ENCODE measurements around the gene CREB3.

Gene CREB3

DNA sequence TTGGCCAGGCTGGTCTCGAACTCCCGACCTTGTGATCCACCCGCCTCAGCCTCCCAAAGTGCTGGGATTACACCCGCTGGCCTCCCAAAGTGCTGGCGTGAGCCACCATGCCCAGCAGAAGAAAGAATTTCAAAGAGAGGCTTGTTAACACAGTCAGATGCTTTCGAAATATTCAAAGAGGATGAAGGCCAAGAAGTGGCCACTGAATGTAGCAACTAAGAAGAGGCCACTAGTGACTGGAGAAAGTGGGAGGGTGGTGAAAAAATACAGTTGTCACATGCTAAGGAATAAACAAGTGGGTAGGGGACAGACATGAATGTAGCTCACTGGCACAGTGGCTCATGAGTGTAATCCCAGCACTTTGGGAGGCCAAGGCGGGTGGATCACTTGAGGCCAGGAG is 29.8 kb upstream of the CREB3 start:
- DNase-seq (ENCODE audit: low spot score), result no peak

DNA sequence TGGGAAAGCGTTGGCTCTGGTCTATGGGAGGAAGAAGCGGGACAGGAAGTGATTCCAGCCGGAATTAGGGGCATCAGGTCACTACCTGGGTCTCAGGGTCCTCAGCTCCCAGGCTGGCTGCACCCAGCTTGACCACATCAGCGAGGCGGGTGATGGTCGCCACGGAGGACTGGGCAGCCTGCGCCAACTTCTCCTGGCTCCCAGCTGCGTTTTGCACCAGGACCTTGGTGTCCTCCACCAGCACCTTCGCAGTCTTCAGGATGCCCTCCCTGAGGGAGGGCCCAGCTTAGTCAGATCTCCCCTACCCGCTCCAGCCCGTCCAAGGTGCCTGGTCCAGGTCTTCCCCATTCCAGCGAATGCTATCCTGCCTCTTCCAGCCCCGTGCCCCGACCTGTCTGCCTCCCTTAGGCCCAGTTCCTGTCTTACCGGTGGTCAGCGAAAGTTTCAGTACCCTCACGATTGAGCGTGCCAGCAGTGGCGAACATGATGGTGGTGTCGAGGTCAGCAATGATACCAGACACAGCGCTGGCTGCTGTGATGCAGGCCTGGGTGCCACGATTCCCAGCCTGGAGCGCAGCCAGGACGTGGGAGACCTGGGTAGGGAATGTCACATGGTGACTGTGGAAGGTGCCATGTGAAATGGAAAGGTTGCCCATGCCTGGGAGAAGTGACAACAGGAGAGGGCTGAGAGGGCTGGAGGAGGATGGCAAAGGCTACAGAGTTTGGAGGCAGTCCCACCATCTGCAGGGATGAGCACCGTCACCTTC is 28.4 kb upstream of the CREB3 start:
- no peak for DNase-seq (ENCODE audit: low spot score)

DNA sequence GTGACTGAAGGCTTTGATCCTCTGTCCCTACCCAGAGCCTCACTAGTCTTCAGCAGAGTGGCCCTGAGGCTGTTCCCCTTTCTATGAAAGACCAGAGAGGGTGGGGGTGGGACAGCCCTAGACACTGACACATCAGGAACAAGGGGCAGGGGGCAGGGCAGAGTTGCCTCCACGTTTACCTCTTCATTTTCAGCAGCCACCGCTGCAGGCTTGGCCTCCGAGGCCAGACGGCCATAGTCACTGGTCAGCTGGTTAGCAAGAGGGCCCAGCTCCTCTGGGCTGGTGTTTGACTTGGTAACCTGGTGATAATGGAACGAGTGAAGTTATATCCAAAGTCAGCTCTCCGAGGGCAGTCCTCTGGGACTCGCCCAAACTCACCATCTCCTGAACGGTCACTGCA is 27.1 kb upstream of the CREB3 start:
- no peak for DNase-seq (ENCODE audit: low spot score)

DNA sequence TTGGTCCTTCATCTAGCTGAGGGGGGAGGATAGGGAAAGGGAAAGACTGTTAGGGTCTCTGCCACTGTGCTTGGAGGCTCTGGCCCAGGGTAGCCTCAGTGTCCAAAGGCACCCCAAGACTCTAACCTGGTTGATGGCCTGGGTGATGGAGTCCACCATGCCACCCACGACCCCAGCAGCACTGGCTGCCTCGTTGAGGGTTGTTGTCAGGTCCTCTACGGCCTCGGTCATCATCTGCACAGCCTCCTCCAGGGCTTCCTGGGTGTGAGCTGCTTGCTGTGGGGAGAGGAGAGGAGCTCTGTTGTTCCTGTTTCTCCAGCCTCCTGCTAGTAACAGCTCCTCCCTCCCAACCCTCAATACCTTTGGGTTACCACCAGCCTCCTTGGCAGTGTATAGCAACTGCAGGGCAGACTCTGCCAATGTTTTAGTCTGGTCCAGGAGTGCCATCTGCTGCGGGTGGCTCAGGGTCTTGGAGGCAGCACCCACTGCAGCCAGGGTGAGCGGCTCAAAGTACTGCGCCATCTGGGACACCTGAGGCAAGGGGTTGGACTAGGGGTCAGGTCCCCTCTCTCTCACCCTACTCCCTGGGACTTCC is 26.5 kb upstream of the CREB3 start:
- DNase-seq (ENCODE audit: low spot score), result no peak

DNA sequence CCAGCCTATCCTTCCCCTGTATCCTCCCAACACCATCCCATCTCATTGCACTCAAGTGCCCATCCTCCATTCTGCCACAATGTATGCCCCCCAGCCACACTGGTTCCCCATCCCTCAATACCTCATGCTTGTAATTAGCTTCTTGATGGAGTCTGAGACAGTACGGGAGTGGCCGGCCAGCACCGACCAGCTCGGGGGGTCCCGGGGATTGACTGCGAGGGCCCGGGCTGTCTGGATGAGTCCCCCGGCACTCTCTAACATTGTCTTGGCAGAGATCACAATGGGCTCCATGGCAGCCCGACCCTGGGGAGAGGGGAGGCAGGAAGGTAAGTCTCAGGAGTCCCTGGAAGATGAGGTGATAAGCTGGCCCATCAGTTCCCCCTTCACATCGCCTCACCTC is 25.5 kb upstream of the CREB3 start:
- no peak for DNase-seq (ENCODE audit: low spot score)

DNA sequence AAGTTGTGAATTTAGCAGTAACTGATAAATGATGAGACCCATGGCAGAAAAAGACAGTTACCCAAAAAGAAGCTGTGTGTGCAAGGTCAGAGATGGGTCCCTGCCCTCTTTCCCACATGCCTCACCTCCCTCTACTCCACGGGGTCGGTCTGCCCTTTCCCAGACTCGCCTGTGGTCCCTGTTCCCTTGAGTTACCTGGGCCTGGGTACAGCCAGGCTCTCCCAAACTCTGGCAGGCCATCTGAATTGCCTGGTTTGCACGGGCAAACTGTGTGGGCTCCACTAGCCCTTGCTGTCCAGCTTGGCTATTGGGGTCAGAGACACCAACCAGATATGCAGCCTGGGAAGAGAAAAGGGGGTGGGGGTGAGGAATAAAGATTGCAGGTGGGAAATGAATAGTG is 24.3 kb upstream of the CREB3 start:
- no peak for DNase-seq (ENCODE audit: low spot score)

DNA sequence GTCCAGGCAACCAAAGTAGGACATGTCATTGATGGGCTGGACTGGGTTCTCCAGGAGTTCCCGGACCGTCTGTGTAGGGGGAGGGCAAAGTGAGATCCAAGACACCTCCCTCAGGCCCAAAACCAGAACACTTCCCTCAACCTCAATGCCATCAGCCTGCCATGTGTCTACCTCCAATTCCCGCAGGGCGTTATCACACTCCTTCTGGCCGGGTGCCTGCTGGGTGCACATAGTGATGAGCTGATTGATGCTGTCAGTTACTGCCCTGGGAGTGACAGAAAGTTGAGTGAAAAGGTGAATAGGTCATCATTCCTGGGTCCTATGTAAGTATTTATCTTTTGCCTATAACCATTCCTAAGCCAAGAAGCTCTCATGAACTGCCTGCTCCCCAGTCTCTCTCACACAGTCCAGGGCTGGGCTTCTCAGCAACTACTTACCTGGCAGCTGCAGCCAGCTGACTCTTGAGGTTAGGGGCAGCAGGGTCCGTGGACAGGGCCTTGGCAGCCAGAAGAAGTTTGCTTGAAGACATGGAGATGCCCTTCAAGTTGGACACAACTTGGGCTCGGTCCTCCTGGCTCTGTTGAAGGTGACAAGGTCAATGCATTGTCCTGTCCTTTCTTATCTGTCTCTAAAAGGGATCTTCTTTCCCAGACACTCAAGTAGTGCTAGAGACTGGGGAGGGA is 21.5 kb upstream of the CREB3 start:
- DNase-seq (ENCODE audit: low spot score), result no peak

DNA sequence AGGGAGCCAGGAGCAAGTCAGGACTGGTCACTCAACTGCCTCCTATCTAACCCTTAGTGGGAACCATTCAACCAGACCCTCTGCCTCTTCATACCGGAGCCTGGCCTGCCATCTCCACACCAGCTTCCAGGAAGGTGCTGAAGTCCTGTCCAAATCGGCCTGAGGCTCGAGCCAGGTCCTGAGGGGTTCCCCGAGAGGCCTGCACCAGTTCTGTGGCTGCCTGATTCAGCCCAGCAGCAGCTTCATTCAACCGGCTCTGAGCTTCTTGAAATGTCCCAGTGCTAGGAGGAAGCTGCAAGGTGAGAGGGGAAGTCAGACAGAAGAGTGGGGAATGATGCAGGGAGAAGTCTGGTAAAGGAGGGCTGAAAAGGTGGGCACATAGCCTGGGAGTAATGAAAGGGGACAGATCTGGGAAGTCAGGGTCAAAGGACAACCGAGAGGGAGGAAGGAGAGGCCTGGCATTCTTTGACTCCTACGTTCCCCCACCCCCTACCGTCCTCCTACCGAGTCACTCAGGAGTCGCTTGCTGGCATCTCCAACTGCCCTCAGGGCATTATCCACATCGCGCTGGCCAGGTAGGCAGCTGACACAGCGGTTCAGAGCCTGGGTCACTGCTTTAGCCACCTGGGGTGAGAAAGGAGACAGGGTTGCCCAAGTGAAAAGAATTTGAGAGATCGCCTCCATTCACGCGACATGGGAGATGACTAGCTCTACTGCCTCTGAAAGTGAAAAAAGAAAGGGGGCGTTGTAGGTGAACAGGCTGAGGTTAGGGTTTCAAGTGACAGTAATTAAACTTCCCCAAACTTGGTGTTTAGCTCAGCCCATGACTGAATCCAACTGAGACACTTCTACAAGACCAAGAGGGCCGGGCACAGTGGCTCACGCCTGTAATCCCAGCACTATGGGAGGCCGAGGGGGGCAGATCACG is 20.7 kb upstream of the CREB3 start:
- no peak for DNase-seq (ENCODE audit: low spot score)

DNA sequence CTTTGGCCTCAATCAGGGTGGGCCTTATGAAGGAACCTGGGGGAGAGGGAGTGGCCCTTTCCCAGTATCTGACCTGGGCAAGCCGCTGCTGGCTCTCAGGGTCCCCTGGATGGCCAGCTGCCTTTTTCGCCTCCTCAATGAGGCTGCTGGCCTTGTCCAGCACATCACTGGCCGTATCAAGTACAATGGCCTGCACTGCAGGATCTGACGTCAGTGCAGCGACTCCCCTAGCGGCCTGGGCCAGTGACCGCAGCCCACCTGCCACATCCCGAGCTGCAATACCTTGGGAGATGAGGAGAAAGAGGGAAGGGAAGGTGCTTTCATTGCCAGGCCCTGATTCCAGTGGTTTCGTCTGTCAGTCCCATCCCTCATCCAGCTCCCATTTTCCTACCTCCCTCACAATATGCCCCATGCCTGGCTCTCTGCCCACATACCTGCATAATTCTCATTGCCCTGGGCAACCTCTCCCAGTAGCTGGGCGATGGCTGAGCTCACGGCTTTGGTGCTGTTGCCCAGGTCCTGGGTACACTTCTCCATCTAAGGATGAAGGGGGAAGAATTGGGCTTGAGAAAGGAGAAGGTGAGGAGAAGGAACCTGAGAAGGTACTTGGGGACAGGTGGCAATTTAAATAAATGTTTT is 19.6 kb upstream of the CREB3 start:
- DNase-seq (ENCODE audit: low spot score), result no peak

DNA sequence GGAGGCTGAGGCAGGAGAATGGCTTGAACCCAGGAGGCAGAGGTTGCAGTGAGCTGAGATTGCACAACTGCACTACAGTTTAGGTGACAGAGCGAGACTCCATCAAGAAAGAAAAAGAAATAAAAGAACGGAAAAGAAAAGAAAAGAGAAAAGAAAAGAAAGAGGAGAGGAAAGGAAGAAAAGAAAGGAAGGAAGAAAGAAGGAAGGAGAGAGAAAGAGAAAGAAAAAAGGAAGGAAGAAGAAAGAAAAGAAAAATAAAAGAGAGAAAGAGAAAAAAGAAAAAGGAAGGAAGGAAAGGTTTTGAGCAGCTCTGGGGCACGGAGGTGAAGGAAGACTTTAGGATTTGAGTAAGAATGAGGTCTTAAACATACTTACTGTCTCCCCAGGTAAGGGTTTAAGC is 18.9 kb upstream of the CREB3 start:
- no peak for DNase-seq (ENCODE audit: low spot score)

DNA sequence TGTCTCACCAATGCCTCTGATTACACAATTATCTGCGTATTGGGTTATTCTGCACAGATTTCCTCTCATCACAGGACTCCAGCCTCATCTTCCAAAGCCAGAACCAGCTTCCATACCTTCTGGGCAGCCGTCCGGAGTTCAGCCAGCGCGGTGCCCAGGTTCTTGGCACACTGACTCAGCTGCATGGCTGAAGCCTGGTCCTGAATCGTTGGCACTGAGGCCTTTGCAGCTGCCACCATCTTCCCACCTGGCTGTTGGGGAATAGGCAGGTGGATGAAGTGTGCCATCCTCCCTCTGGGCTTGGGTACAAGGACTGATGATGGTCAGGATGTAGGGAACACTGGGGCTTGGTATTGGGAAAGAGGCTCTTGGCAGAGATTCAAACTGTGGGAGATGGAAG is 18.3 kb upstream of the CREB3 start:
- DNase-seq (ENCODE audit: low spot score), result no peak

DNA sequence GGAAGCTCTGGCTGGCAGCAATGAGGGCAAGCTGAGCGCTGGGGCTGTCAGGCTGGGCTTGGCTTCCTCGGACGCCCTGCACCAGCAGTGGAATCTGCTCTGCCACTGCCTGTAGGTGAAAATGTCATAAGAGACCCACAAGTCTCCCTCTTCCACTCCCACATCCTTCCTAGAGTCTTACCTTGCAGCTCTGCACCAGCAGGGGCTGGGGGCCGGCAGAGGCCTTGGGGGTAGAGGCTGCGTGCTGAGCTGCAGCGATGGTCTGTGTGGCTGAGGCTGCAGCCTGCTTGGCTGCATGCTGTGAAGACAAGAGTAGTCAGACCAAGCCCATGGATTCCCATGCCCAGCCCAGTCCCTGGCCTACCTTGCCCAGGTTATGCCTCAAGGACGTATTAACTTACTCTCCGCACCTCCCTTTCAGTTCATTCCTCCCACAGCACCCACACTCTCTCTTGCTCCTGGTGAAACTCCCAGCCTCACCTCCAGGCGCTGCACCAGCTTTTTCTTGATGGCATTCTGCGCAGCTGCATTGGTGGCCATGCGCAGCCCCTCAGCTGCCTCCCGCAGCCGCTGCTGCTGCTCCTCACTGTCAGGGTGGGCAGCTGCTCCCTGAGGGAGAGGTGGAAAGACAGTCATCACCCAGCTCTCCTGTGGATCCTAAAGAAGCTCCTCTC is 17.8 kb upstream of the CREB3 start:
- DNase-seq (ENCODE audit: low spot score), result no peak

DNA sequence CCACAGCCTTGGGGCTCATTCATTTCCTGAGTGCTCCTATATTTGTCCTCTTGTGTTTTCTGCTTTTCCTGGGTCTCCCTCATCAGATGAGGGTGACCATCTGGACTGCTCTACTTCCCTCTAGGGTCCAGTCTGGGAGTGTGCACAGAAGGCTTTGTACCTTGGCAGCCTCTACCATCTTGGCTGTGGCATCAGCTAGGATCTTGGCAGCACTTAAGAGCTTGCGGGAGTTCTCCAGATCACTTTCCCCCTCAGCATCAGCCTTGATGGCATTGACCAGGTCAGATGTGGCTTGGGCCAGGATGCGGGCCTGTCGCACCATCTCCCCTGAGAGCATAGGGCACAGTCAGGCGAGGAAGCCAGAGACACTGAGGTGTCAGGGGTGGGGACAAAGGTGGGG is 16.2 kb upstream of the CREB3 start:
- no peak for DNase-seq (ENCODE audit: low spot score)

DNA sequence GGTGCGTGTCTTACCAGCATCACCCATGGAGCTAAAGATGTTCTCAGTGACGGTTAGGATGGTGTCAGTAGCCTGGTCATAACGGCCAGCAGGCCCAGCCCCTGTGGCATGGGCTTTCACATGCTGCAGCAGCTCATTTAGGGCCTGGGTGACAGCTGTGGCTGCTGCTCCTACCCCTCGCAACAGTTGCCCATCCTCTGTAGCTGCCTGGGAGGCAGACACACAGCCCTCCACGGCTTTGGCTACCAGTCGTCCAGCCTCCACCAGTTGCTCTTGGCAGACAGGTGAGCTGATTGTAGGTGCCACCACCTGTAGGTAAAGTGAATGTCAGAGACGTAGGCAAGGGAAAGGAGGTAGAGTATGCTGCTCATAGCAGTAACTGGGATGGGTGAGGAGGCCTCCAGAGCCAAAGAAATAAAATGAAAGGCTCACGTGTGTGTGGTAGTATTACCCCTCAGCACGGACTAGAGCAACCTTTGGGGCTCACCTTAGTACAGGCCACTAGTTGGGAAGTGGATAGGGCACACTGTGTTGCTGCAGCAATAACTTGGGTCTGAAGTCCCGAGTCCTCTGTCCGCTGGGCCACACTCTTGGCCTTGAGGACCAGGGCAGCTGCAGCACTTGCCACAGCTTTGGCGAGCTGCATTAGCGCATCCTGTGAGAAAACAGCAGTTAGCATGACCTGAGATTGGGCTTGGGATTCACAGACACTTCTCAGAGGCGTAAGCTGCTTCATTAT is 15.2 kb upstream of the CREB3 start:
- no peak for DNase-seq (ENCODE audit: low spot score)

DNA sequence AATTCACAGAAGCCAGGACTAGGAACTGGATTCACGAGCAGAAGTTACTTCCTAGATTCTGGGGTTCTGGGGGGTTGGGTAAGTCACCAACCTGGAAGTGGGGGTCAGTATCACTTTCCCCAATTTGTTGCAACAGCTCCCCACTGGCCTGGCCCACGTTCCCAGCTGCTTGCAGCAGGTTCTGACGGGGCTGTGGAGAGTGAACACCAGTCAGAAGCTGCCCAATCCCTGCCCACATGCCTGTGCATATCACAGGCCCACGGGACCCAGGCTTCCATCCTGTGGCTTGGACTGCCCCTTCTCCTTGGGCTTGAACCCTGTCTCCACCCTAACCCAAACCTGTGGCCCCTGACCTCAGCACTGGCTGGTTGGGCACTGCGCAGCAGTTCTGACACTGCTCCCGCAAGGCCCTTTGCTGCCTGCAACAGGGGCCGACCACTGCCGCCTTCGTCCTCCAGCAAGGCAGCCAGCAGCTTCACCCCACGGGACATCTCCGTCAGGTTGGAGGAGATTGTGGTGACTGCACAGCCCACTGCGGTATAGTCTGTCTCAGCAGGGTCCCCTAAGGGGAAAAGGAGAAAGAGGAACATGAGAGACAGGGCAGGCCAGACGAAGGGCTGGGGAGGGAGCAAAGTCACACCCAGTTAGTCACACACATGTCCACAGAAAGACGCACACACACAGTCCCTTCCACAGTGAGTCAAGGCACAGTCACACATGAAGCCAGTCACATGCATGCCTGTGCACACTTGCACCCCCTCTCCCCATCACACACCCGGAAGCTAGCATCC is 13.6 kb upstream of the CREB3 start:
- no peak for DNase-seq (ENCODE audit: low spot score)

DNA sequence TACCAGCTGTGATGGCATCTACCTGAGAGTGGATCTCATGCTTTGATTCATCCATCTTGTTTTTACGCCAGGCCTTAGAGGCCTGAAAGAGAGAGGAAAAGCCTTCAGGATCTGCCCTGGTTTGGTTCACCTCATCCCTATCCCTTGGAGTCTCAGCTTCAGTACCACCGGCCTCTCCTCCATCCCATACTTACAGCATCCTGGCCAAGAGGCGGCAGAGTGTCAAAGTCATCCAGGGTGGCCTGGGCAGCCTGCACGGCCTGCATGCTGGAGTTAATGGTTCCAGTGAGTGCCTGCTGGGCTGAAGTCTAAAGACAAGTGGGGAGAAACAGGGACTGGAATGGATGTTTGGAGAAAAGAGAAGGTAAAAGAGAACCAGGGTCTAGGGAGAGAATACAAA is 12.9 kb upstream of the CREB3 start:
- no peak for DNase-seq (ENCODE audit: low spot score)

DNA sequence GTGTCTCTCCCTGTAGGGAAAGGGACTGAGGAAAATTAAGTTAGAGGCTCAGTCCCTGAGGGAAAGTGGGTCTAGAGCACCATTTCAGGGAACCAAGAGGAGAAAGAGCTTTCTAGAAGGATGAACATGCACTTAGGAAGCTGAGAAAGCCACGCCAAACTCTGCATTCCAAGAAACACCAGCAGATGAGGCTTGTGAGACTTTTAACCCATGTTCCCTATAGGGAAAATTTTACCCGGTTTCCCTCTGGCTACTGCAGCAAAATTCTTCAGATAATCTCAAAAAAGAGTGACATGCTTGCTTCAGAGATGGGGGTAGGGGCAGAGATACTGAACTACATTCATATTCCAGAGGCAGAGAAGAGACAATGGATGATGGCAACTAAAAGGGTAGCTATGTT is 9.0 kb upstream of the CREB3 start:
- DNase-seq (ENCODE audit: low spot score), result no peak

DNA sequence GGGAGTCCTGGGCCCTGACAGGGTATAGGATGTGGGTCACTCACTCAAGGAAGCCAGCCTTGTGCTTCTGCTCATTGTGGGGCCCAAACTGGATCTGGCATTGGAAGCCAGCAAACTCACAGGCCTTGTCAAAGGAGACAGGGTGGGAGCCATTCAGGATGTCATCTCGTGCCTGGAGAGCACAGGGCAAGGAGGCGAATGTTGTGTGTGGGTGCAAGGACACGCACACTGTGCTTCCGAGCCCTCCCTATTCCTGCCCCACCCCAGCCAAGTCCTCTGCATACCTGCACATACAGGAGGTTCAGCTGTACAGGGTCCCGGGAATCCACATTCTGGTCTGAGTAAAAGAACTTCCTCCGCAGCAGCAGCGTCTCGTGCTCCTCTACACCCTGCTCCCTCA is 8.6 kb upstream of the CREB3 start:
- DNase-seq (ENCODE audit: low spot score), result no peak

DNA sequence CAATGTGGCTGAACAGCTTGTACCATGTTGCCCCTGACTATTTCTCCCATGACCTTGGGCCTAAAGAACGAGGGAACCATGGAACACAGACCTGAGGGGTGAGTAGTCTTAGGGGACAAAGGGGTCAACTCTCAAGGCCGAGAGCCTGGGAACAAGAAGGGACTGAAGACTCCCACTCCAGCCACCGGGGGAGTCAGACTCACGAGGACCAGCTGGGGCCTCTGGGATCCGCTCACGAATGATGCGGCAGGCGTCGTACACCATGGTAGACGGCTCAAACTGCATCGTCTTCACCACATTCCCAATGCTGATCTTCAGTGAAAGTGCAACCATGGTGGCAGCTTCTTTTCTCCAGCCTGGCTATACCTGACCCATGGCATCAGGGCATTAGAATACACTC is 7.1 kb upstream of the CREB3 start:
- DNase-seq (ENCODE audit: low spot score), result no peak

DNA sequence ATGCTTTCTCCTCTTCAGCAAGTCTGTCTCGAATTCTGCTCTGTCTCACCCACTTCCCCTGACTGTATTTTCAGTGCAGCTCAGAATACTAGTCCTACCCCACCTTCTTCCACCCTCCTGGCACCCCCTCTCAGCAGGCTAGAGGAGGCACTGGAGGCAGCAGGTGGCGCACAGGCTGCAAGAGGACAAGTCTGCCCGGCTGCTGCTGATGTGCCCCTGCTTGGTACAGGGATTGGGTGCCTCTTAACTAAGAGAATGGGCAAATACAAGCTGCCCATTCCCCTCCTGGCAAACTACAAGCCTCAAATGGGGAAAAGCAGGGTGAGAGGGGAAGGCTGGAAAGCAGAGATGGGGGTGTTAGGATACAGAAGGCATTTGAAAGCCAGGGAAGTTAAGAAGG is 5.5 kb upstream of the CREB3 start:
- no peak for DNase-seq (ENCODE audit: low spot score)
